Amniotic epithelial cell (primary cell): ENCODE data around the gene PKP1.
A peak's percentile ranks its signal among the peaks of the same experiment; 100 is the strongest.

Experiments
- DNase-seq: peaks from one replicate; pipeline ENCODE4 v3.0.0-alpha.2; 2010; ENCODE audit warnings: low read depth

Gene PKP1

GRCh38 chr1:201328576-201328975, 45.3 kb downstream of the PKP1 start:
- DNase-seq, result no peak

- peak; percentile 18 for DNase-seq
Observed at GRCh38 chr1:201329286-201329685, 46.0 kb downstream of the PKP1 start.

DNA sequence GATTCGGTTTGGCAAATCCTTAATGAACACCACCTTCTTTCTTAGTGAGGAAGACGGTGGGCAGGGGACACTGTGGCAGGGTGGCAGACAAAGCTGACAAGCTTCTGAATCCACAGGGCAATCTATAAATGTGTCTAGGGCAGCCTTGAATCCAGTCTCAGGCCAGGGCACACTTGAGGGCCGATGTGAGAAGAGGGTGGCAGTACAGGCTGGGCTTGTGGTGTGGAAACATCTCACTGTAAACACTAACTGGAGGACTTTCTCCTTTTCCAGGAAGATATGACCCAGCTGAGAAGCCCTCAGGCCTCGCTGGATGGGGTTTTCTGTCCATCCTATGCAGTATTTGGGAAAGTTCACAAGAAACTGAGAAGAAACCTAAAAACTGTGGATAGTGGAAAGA, 46.5 kb downstream of the PKP1 start:
- DNase-seq, result no peak

GRCh38 chr1:201330541-201330940, 47.2 kb downstream of the PKP1 start:
- DNase-seq, result no peak

- DNase-seq, result no peak
Observed at GRCh38 chr1:201331166-201331565, 47.9 kb downstream of the PKP1 start.

DNA sequence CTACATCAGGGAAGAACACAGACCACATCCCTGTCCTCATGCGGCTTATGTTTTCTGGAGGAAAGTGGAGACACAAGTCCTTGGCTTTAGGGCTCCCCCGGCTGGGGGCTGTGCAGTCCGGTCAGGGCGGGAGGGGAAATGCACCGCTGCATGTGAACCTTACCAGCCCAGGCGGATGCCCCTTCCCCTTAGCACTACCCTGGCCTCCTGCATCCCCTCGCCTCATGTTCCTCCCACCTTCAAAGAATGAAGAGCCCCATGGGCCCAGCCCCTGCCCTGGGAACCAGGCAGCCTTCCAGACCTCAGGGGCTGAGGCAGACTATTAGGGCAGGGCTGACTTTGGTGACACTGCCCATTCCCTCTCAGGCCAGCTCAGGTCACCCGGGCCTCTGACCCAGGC, 48.7 kb downstream of the PKP1 start:
- no peak for DNase-seq

- no peak for DNase-seq
Observed at GRCh38 chr1:201332616-201333335, 49.5 kb downstream of the PKP1 start.

DNA sequence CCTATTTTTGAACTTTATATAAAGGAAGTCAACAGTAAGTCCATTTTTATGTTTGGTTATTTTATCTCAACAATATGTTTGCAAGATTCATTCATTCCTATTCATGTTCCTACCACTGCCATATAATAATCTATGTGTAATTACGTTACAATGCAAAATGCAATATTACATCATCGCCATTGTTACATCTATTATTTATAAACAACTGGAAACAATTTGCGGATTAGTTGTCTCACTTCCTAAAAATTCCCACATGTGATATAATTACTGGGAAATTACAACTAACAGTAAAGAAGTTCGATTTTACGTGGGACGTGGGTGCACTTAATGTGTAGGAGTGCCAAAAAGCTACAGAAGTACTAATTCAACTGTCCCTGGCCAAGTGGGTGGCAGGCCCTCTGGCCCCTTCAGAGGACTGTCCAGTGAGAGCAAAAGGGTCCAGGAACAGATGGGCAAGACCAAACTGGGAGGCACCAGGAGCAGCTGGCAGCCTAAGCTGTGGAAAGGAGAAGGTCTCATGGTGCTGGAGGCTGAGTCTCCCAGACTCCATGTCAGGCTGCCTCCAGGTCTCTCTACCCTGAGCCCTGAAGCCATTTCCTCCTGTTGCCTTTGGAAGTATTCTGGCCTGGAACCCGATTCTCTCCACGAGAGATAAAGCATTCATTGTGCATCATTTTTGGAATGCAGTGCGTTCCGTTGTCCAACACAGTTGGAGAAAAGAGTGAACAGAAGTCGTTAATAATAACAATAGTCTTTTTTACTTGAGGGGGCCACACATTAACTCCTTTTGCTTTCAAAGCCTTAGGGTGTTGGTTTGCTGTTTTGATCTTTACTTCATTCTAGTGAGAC, 51.2 kb downstream of the PKP1 start:
- DNase-seq, result no peak

GRCh38 chr1:201335174-201335870, 52.0 kb downstream of the PKP1 start:
- no peak for DNase-seq

- DNase-seq, result no peak
Observed at GRCh38 chr1:201335901-201336300, 52.6 kb downstream of the PKP1 start.

DNA sequence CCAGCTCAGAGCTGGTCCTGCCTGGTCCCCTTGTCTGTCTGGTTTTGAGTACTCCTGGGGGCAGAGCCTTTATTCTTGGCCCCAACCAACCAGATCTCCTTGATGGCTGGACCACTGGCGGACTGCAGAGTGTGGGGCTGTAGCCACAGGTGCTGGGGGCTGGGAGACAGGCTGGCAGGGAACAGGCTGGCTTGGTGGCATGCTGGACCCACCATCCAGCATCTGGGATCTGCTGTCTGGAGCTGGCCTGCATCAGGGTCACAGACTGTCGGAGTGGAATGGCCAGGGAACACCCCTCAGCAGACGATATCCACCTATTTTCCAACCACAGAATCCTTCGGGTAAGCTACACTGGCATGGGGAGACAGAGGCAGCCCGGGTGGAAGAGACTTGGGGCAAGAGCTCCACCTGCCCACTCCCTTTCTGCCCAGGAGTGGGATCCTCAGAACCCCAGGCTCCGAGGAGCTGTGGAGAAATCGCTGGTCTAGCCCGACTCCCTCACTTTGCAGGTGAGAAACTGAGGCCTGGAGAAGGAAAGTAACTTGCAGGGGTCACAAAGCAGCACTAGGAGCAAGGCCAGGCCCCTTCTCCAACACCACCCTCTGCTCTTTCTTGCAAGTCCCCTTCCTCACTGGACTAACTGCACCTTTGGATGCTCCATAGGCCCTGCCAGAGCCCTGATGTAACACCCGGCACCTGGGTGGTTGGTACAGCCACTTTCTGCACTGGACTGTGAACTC, 53.6 kb downstream of the PKP1 start:
- DNase-seq, result no peak

DNA sequence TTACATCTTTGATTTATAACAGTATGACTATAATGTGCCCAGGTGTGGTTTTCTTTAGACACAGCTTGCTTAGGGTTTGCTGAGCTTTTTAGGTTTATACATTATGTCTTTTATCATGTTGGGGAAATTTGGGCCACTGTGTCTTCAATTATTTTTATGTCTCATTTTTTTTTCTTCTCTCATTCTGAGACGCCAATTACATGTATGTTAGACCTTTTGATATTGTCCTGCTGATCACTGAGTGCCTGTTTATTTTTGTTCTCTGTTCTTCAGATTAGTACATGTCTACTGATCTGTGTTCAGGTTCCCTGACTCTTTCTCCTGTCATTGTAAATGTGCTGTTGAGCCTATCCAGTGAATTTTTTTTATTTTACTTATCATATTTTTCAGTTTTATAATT, 58.1 kb downstream of the PKP1 start:
- no peak for DNase-seq

DNA sequence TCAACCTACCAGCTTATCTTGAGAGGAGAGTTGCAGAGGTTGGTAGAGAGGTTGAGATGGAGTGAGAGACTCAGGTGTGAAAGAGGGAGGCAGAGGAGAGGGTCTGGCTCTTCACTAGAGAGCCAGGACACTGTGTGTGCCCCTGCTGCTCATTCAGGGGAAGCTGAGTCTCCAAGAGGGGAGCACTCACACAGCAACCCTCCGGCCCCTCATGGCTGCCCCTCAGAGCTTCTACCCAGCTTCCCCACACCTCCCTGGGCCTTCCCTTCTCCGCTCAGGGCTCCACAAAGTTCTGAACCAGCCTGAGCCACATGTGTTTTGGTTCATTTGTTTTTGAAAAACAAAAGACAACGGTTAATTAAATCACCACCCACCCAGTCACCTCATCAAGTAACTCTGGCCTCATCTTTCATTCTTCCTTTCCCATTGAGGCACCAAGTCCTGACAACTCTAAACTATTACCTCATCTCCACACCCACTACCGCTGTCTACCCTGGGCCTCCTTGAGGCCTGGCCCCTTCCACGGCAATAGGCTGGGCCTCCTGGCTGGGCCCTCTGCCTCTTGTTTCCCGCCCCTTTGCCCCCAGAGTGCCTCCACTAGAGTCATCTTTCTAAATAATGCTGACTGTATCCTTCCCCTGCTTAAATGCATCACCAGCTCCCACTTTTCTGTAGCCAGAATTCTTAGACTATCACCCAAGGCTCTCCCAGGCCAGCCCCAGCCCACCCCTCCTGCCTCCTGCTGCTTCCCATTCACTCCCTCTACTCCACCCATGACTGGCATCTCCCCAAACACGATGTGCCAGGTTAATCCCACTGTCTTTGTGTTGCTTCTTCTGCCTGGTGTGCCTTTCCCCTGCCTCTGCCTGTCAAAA, 61.1 kb downstream of the PKP1 start:
- DNase-seq, result no peak

DNA sequence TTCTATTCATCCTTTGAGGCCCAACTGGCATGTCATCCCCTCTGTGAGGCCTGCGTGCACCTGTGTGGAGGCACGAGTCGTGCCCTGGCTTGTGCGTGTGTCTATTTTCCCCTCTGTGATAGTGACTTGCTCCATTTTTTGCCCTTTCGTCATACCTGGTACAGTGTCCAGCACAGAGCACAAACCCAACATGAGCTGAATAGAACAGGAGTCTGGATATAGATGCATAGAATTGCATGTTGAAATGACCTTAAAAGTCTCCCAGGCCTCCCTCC, 61.7 kb downstream of the PKP1 start:
- no peak for DNase-seq

GRCh38 chr1:201346337-201346939, 63.1 kb downstream of the PKP1 start:
- peak; percentile 48 for DNase-seq

GRCh38 chr1:201346987-201347386, 63.7 kb downstream of the PKP1 start:
- DNase-seq, result no peak

GRCh38 chr1:201347498-201348210, 64.3 kb downstream of the PKP1 start:
- DNase-seq, result no peak

DNA sequence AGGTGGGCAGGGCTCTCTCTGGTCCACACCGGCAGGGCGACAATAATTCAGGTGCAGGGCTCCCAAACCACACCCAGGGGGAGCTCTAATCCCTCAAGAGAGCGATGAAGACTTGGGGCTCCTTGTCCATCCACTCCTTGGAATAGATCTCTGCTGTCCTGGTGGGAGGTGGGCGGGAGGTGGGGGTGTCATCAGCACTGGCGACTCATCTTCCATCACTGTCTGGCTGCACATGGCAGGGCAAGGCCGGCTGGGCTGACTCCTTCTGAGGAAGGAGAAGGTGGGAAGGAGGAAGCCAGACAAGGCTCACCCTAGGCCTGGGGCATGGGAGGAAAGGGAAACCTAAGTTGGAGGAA, 64.9 kb downstream of the PKP1 start:
- DNase-seq, result peak; percentile 15

DNA sequence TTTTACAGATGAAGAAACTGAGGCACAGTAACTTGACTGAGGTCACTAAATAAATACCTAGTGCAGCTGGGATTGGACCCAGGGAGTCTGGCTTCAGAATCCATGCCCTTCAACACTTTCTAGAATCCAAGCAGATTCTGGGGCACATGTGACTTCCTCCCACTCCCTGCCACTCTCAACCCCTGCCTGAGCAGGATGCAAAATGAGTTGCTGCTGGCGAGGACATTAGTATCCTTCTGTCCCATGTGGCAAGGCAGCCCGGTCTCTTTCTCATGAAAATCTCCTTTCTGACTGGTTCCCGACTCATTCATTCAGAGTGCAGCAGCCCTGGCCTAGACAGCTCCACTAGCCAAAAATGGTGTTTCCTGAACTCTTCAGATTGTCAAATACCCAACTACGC, 65.8 kb downstream of the PKP1 start:
- DNase-seq, result no peak

DNA sequence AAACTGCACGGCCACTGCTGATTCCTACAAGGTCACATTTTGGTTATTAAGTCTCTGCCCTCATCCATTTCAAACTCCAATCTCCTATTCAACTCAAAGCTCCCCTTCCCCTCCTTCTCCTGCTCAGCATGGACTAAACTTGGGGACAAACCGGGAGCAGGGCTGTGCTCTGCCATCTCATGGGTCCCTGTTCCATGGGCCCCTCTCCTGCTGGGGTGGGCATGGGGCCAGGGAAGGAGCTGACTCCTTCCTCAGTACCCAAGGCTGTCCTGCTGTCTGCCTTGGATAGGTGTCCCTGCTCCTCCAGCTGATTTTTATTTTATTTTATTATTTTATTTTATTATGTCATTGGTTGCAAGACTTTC, 67.0 kb downstream of the PKP1 start:
- no peak for DNase-seq

- DNase-seq, result no peak
Observed at GRCh38 chr1:201350884-201351283, 67.6 kb downstream of the PKP1 start.
